ENCODE data around the gene SELENOH. TPM values are rescaled to one million over a fixed set of nuclear protein-coding genes. Genes with fewer than 3 reads are reported as not detected.

SELENOH gene
- polyA plus RNA-seq, 1 experiment: 104 TPM

DNA sequence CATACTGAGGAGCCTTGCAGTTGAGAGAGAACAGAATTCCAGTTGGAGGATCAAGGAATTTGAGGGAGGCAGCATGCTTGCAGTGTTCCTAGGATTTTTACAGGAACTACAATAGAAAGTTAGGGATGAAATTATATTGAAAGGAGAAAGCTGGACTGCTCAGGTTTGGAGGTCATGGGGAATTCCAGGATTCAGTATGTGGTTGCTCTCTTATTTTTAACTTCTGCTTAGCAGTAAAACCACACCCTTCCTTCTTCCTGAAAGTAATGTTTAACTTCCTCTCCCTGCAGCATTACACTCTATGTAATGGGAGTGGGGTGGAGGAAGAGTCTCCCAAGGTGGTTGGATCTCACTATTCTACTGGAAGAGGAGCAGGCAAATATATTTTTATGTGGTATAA is 51.6 kb downstream of the SELENOH start:
- Histone ChIP-seq H3K9me3 (ENCODE audit: control insufficient read depth, insufficient read depth, low read length) (no peaks in the 10 kb centered on the region; the same call in 1 of the 2 replicates), H3K27ac (ENCODE audit: low read depth, low read length) (no peak overlapping the region), H3K27me3 (ENCODE audit: control insufficient read depth, insufficient read depth, low read length) (no peaks in the 10 kb centered on the region), H3K4me3 (ENCODE audit: low read depth, low read length) (no peak overlapping the region)
- TF ChIP-seq, protein P1, sequence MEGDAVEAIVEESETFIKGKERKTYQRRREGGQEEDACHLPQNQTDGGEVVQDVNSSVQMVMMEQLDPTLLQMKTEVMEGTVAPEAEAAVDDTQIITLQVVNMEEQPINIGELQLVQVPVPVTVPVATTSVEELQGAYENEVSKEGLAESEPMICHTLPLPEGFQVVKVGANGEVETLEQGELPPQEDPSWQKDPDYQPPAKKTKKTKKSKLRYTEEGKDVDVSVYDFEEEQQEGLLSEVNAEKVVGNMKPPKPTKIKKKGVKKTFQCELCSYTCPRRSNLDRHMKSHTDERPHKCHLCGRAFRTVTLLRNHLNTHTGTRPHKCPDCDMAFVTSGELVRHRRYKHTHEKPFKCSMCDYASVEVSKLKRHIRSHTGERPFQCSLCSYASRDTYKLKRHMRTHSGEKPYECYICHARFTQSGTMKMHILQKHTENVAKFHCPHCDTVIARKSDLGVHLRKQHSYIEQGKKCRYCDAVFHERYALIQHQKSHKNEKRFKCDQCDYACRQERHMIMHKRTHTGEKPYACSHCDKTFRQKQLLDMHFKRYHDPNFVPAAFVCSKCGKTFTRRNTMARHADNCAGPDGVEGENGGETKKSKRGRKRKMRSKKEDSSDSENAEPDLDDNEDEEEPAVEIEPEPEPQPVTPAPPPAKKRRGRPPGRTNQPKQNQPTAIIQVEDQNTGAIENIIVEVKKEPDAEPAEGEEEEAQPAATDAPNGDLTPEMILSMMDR (IDR thresholded peaks at IDR 0.05; ENCODE audit: low read depth, low read length): no peak
- ChIA-PET POLR2A (no interaction called here), CTCF (interaction anchor here (0.6 to 9.7 kb wide), 2 partner anchors 8 to 301 kb away, joined by 3 to 70 read pairs; no protein-coding TSS in a partner anchor)
- DNase-seq (ENCODE audit: low read depth, low spot score): no peak

Small RNA genes within 50 kb of the gene (small RNA-seq; reads per million reads assigned to genes)
- gene AP001931.1 (ENCODE audit: insufficient read length, low read depth) (not detected), gene TMX2-CTNND1 (ENCODE audit: insufficient read length, low read depth) (not detected)

Other genes starting within 250 kb of the SELENOH start
- gene SLC43A1, start 225.8 kb upstream of the SELENOH start, polyA plus RNA-seq (2011; rRNA removed): 14.6 and 17.5 TPM in 2 replicates
- gene TIMM10, start 210.7 kb upstream of the SELENOH start, polyA plus RNA-seq (2011; rRNA removed): 76.6 and 82.8 TPM in 2 replicates
- not detected in 2 replicates for gene SMTNL1, start 203.9 kb upstream of the SELENOH start, polyA plus RNA-seq (2011; rRNA removed)
- gene UBE2L6, start 173.8 kb upstream of the SELENOH start, polyA plus RNA-seq (2011; rRNA removed): 63.8 and 76.8 TPM in 2 replicates
- gene SERPING1, start 143.8 kb upstream of the SELENOH start, polyA plus RNA-seq (2011; rRNA removed): 15.2 and 21.1 TPM in 2 replicates
- 0.83 and 1.1 TPM in 2 replicates for gene YPEL4, start 91.6 kb upstream of the SELENOH start, polyA plus RNA-seq (2011; rRNA removed)
- gene CLP1, start 83.7 kb upstream of the SELENOH start, polyA plus RNA-seq (2011; rRNA removed): 17.7 and 18.0 TPM in 2 replicates
- 56.7 and 64.3 TPM in 2 replicates for gene ZDHHC5, start 73.4 kb upstream of the SELENOH start, polyA plus RNA-seq (2011; rRNA removed)
- 27.5 and 28.8 TPM in 2 replicates for gene MED19, start 29.3 kb upstream of the SELENOH start, polyA plus RNA-seq (2011; rRNA removed)
- 84.7 and 91.7 TPM in 2 replicates for gene TMX2, start 28.9 kb upstream of the SELENOH start, polyA plus RNA-seq (2011; rRNA removed)
- not detected in 2 replicates for gene BTBD18, start 10.3 kb downstream of the SELENOH start, polyA plus RNA-seq (2011; rRNA removed)
- 190 and 191 TPM in 2 replicates for gene CTNND1, start 20.3 kb downstream of the SELENOH start, polyA plus RNA-seq (2011; rRNA removed)